K562 (cell line): ENCODE results near the gene SEH1L.

Experiments used
- POLR2AphosphoS5 ChIP-seq: IDR thresholded peaks from 2 replicates; pipeline ENCODE4 v1.6.1; 2011; ENCODE audit warnings: mild to moderate bottlenecking, low read depth, low read length, moderate library complexity; ENCODE audit not compliant: control insufficient read depth, insufficient read depth
- SIX5 ChIP-seq, 2 experiments: IDR thresholded peaks; 2 replicates each; pipeline ENCODE4 v1.6.1; 2011; ENCODE audit warnings: low read length in 2 of 2, borderline replicate concordance in 1 of 2, low read depth in 1 of 2, mild to moderate bottlenecking in 1 of 2, moderate library complexity in 1 of 2; ENCODE audit not compliant: insufficient read depth in 1 of 2
- TF ChIP-seq, protein P1 (sequence below): fragments of 250-450 bp; sonication (Bioruptor Pico); IDR thresholded peaks from 2 replicates; pipeline ENCODE4 v1.8.0; 2022; ENCODE audit warnings: moderate library complexity, mild to moderate bottlenecking, inconsistent platforms

DNA sequence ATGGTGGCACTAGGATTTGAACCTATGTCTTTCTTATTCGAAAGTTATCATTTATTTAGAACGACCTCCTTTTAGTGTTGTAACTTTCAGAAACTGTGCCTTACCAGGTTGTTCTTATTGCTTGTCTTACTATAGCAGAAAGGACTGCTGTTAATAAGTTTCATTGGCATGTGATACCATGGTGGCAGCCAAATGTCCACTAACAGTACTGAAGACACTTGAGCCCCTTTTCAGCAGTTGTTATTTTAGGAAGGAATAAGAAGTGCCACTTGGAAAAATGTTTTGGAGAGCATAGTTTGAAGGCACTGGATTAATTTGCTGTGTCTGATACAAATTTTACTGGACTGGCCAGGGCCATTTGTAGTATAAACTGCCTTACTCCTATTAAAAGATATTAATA is 81.1 kb downstream of the SEH1L start:
- TF ChIP-seq, protein P1, sequence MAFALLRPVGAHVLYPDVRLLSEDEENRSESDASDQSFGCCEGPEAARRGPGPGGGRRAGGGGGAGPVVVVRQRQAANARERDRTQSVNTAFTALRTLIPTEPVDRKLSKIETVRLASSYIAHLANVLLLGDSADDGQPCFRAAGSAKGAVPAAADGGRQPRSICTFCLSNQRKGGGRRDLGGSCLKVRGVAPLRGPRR (CRISPR knock-in tag): no peak
- no peak for TF ChIP-seq POLR2AphosphoS5
- no peak for TF ChIP-seq SIX5 (IDR thresholded peaks at IDR 0.05; ENCODE audit: borderline replicate concordance in 1 of 2, insufficient read depth in 1 of 2, low read depth in 1 of 2, low read length in 2 of 2)
